GM18858 (cell line): ENCODE data around the gene PLEKHM1.

Source experiments
- ATAC-seq: cut with Tn5 transposase; IDR thresholded peaks from one replicate; pipeline ENCODE4 v1.9.1; 2021; ENCODE audit not compliant: unreplicated experiment

PLEKHM1 gene

GRCh38 chr17:45429339-45430005 is 61.0 kb downstream of the PLEKHM1 start:
- no peak for ATAC-seq

GRCh38 chr17:45428931-45429338 is 61.6 kb downstream of the PLEKHM1 start:
- ATAC-seq: no peak

- ATAC-seq: no peak
Measured at GRCh38 chr17:45428050-45428617, 62.4 kb downstream of the PLEKHM1 start.

GRCh38 chr17:45427181-45427835 is 63.2 kb downstream of the PLEKHM1 start:
- no peak for ATAC-seq

- ATAC-seq: no peak
Measured at GRCh38 chr17:45426561-45426960, 64.0 kb downstream of the PLEKHM1 start.

- no peak for ATAC-seq
Measured at GRCh38 chr17:45425984-45426413, 64.5 kb downstream of the PLEKHM1 start.

GRCh38 chr17:45425125-45425983 is 65.2 kb downstream of the PLEKHM1 start:
- no peak for ATAC-seq

GRCh38 chr17:45424769-45425124 is 65.8 kb downstream of the PLEKHM1 start:
- ATAC-seq: no peak

GRCh38 chr17:45423975-45424335 is 66.6 kb downstream of the PLEKHM1 start:
- ATAC-seq: no peak

GRCh38 chr17:45423304-45423974 is 67.1 kb downstream of the PLEKHM1 start:
- ATAC-seq: no peak

GRCh38 chr17:45414990-45415881 is 75.3 kb downstream of the PLEKHM1 start:
- ATAC-seq: no peak

- ATAC-seq: no peak
Measured at GRCh38 chr17:45413498-45413923, 77.0 kb downstream of the PLEKHM1 start.

GRCh38 chr17:45411348-45412105 is 79.0 kb downstream of the PLEKHM1 start:
- no peak for ATAC-seq

GRCh38 chr17:45410144-45411091 is 80.1 kb downstream of the PLEKHM1 start:
- ATAC-seq: no peak

- ATAC-seq: no peak
Measured at GRCh38 chr17:45409659-45410076, 80.9 kb downstream of the PLEKHM1 start.

GRCh38 chr17:45408611-45409421 is 81.7 kb downstream of the PLEKHM1 start:
- ATAC-seq: no peak

- ATAC-seq: no peak
Measured at GRCh38 chr17:45406107-45406506, 84.4 kb downstream of the PLEKHM1 start.
